Measurements from ENCODE around the gene ALDH18A1.
A peak's percentile ranks its signal among the peaks of the same experiment; 100 is the strongest.
"Not testable (repeated sequence)": the region's sequence is repeated elsewhere in the genome, so short reads cannot be mapped to it uniquely, and the experiment has no call there.

Gene ALDH18A1

GRCh38 chr10:95656291-95657164, at the start of gene ALDH18A1:
Gene ALDH18A1 (minus strand): TSS chr10:95656711. CDS start chr10:95653377, 3,334 bp downstream.
- peak; percentile 7 for DNase-seq

- DNase-seq: no peak
Measured at GRCh38 chr10:95698415-95698814, 41.9 kb upstream of the ALDH18A1 start.

GRCh38 chr10:95697429-95697828, 40.9 kb upstream of the ALDH18A1 start:
- DNase-seq: no peak

GRCh38 chr10:95694665-95695064, 38.2 kb upstream of the ALDH18A1 start:
- DNase-seq: no peak

- DNase-seq: peak; percentile 54
Measured at GRCh38 chr10:95693668-95694534, 37.4 kb upstream of the ALDH18A1 start, which contains the start of gene TCTN3. Gene TCTN3 (minus strand): TSS chr10:95693927. CDS start chr10:95693899, 28 bp downstream.

- DNase-seq: no peak
Measured at GRCh38 chr10:95693071-95693667, 36.7 kb upstream of the ALDH18A1 start.

- no peak for DNase-seq
Measured at GRCh38 chr10:95691281-95691680, 34.8 kb upstream of the ALDH18A1 start.

- DNase-seq: no peak
Measured at GRCh38 chr10:95688648-95689047, 32.1 kb upstream of the ALDH18A1 start.

GRCh38 chr10:95683966-95684365, 27.5 kb upstream of the ALDH18A1 start:
- DNase-seq: no peak

- DNase-seq: no peak
Measured at GRCh38 chr10:95675403-95676116, 19.0 kb upstream of the ALDH18A1 start.

- no peak for DNase-seq
Measured at GRCh38 chr10:95674643-95675042, 18.1 kb upstream of the ALDH18A1 start.

GRCh38 chr10:95672641-95673040, 16.1 kb upstream of the ALDH18A1 start:
- DNase-seq: not testable (repeated sequence)

- no peak for DNase-seq
Measured at GRCh38 chr10:95664543-95664942, 8.0 kb upstream of the ALDH18A1 start.

- DNase-seq: no peak
Measured at GRCh38 chr10:95663496-95663895, 7.0 kb upstream of the ALDH18A1 start.

- DNase-seq: no peak
Measured at GRCh38 chr10:95661818-95662217, 5.3 kb upstream of the ALDH18A1 start.

GRCh38 chr10:95660283-95660682, 3.8 kb upstream of the ALDH18A1 start:
- DNase-seq: no peak

- no peak for DNase-seq
Measured at GRCh38 chr10:95657250-95657649, 739 bp upstream of the ALDH18A1 start.

- no peak for DNase-seq
Measured at GRCh38 chr10:95655571-95656290, 780 bp downstream of the ALDH18A1 start.

- no peak for DNase-seq
Measured at GRCh38 chr10:95653895-95654294, 2.6 kb downstream of the ALDH18A1 start.

- no peak for DNase-seq
Measured at GRCh38 chr10:95651346-95652060, 5.0 kb downstream of the ALDH18A1 start.

- no peak for DNase-seq
Measured at GRCh38 chr10:95650232-95650631, 6.3 kb downstream of the ALDH18A1 start.

All from NCI-H524 treated with DMSO at 0.1 percent for 48 hours (cell line).